HFFc6 (cell line): ENCODE data around the gene HERPUD1. TPM values are rescaled to one million over a fixed set of nuclear protein-coding genes. Genes with fewer than 3 reads are reported as not detected.

Source experiments
- DNase-seq: peaks from one replicate; pipeline ENCODE4 v3.0.0-alpha.2; 2018
- H3K27ac Mint-ChIP-seq: 2 replicates; pipeline ENCODE4 v1.8.0; 2020; ENCODE audit warnings: mild to moderate bottlenecking, mixed read lengths
- H3K27me3 Mint-ChIP-seq: 2 replicates; pipeline ENCODE4 v1.8.0; 2021; ENCODE audit warnings: mild to moderate bottlenecking, moderate library complexity, mixed read lengths; ENCODE audit not compliant: insufficient read depth
- H3K36me3 Mint-ChIP-seq: 2 replicates; pipeline ENCODE4 v1.8.0; 2021; ENCODE audit warnings: low read depth, mixed read lengths
- H3K4me1 Mint-ChIP-seq: 2 replicates; pipeline ENCODE4 v1.8.0; 2020; ENCODE audit warnings: low read depth, mixed read lengths
- H3K4me3 Mint-ChIP-seq: 2 replicates; pipeline ENCODE4 v1.8.0; 2020; ENCODE audit warnings: mild to moderate bottlenecking, moderate library complexity, mixed read lengths
- H3K9me3 Mint-ChIP-seq: 2 replicates; pipeline ENCODE4 v1.8.0; 2020; ENCODE audit warnings: mild to moderate bottlenecking, mixed read lengths
- total RNA-seq, 6 experiments: library from RNA; stranded (reverse); fragmentation: NEBNext Ultra II Directional; extraction: Animal tissue kit (Norgen Biotek cat#: 25700); gene quantifications; 2 replicates in 1 of 6; 3 replicates in 5 of 6; pipeline ENCODE4 v1.2.3, GENCODE V29; 2021
- TF ChIP-seq, protein P1 (sequence below): fragments of 200-600 bp; sonication (generic); IDR thresholded peaks from 2 replicates; pipeline ENCODE4 v1.5.0; 2021; ENCODE audit warnings: antibody characterized with exemption, mild to moderate bottlenecking

HERPUD1 gene
- total RNA-seq, 6 experiments from 2014 or later: 87.9 to 109 (median 96.9) TPM

DNA sequence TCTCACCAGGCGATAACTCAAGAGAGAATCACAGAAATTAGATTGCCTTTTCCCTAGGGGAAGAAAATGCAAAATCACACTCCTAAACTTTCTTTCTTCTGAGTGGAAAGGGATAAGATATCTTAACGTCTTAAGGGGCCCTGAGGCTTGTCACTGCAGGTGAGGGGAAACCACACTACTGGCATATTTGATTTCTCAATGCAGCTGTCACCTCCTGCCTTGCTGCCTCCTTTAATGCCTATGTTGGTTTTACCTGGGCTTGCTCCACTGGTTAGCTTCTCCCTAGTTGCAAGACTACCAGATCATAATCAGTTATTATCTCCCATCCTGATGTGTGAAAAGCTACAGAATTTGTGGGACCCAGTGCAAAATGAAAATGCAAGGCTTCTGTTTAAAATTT lies 4.5 kb upstream of the HERPUD1 start:
- H3K9me3 Mint-ChIP-seq: no peaks in the 10 kb centered on the region
- H3K27me3 Mint-ChIP-seq: peaks cover 11% of the 10 kb centered on the region
- no peak overlapping the region for H3K27ac Mint-ChIP-seq
- no peak overlapping the region for H3K4me3 Mint-ChIP-seq
- TF ChIP-seq, protein P1, sequence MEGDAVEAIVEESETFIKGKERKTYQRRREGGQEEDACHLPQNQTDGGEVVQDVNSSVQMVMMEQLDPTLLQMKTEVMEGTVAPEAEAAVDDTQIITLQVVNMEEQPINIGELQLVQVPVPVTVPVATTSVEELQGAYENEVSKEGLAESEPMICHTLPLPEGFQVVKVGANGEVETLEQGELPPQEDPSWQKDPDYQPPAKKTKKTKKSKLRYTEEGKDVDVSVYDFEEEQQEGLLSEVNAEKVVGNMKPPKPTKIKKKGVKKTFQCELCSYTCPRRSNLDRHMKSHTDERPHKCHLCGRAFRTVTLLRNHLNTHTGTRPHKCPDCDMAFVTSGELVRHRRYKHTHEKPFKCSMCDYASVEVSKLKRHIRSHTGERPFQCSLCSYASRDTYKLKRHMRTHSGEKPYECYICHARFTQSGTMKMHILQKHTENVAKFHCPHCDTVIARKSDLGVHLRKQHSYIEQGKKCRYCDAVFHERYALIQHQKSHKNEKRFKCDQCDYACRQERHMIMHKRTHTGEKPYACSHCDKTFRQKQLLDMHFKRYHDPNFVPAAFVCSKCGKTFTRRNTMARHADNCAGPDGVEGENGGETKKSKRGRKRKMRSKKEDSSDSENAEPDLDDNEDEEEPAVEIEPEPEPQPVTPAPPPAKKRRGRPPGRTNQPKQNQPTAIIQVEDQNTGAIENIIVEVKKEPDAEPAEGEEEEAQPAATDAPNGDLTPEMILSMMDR: no peak
- no peak for DNase-seq
- no peaks in the 10 kb centered on the region for H3K4me1 Mint-ChIP-seq
- H3K36me3 Mint-ChIP-seq: peaks cover under 1% of the 10 kb centered on the region

DNA sequence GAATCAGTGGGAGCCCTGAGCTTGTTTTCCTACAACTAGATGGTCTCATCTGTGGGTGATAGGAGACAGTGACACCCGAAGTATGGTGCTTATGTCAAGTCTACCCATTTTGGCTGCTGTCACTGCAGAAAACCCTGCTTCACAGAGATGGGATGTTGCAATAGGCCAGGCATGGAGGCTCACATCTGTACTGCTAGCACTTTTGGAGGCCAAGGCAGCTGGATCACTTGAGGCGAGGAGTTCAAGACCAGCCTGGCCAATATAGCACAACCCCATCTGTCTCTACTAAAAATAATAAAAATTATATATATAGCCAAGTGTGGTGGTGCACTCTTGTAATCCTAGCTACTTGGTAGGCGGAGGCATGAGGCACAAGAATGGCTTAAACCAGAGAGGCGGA lies 2.3 kb upstream of the HERPUD1 start:
- Mint-ChIP-seq H3K36me3 (peaks cover 17% of the 10 kb centered on the region), H3K9me3 (no peaks in the 10 kb centered on the region), H3K27ac (no peak overlapping the region), H3K27me3 (peaks cover 10% of the 10 kb centered on the region), H3K4me3 (no peak overlapping the region), H3K4me1 (peaks cover 12% of the 10 kb centered on the region)
- DNase-seq: no peak
- TF ChIP-seq, protein P1: no peak

DNA sequence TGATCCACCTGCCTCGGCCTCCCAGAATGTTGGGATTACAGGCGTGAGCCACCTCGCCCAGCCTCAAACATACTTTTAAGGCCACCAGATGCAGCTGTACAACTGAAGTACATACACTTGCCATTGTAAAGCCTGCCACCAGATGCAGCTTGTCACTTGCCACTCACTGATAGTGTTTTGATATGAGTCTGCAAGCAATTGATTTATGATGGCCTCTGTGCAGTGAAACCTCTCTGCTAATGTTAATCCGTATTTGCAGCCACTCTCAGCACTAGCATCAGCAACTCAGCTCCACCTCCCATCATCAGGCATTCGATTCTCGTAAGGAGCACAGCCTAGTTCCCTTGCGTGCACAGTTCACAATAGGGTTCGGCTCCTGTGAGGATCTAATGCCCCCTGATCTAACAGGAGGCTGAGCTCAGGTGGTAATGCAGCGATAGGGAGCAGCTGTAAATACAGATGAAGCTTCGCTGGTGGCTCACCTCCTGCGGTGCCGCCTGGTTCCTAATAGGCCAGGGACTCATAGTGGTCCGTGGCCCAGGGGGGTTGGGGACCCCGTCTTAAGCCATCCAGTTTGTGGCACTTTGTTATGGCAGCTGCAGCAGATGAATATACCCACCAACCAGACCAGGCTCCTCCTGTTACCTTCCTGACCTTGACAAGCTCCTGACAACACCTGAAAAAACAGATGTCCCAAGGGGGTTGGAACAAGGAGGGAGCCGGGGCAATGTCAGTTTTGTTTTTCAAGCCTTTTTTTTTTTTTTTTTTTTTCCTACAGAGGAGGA lies 1.3 kb upstream of the HERPUD1 start:
- Mint-ChIP-seq H3K4me3 (peak overlapping the region; percentile 99; the same call in 1 of the 2 replicates), H3K27me3 (peaks cover 13% of the 10 kb centered on the region), H3K36me3 (peaks cover 27% of the 10 kb centered on the region)

DNA sequence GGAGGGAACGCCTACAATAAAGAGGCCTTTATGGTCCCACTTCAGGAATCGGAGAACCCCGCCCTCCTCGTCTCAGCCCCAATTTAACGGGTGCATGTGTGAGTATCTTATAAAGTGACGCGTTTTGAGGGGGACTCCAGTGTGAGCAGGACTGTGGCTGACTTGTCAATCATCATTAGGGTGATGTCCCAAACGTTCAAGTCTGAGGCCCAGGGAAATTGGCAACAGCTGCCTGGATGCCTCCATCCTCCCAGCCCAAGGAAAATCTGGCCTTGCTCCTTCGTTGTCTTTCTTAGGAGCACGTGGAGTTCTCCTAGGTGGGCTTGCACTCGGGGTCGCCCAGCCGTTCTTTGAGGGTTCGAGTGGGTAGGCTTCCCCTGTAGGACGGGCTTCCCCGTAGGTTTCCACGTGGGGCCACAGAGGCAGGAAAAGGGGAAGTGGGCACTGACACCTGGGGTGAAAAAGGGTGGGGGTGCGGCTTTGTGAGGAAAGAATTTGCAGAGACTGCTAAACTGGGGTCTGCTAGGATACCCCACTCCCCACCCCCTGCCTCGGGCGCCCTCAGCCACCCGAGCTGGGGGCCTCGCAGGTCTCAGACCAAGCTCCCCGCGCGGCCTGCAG lies 561 bp upstream of the HERPUD1 start:
- no peak for DNase-seq
- Mint-ChIP-seq H3K9me3 (no peaks in the 10 kb centered on the region), H3K4me1 (peaks cover 27% of the 10 kb centered on the region), H3K27me3 (peaks cover 13% of the 10 kb centered on the region), H3K27ac (peak overlapping the region; percentile 95), H3K4me3 (peak overlapping the region; percentile 99), H3K36me3 (peaks cover 31% of the 10 kb centered on the region)
- TF ChIP-seq, protein P1: no peak

More for the DNA sequence above, 1.3 kb upstream of the HERPUD1 start:
- peaks cover 23% of the 10 kb centered on the region for H3K4me1 Mint-ChIP-seq
- no peak for DNase-seq
- TF ChIP-seq, protein P1: no peak
- H3K27ac Mint-ChIP-seq: peak overlapping the region; percentile 95
- H3K9me3 Mint-ChIP-seq: no peaks in the 10 kb centered on the region

DNA sequence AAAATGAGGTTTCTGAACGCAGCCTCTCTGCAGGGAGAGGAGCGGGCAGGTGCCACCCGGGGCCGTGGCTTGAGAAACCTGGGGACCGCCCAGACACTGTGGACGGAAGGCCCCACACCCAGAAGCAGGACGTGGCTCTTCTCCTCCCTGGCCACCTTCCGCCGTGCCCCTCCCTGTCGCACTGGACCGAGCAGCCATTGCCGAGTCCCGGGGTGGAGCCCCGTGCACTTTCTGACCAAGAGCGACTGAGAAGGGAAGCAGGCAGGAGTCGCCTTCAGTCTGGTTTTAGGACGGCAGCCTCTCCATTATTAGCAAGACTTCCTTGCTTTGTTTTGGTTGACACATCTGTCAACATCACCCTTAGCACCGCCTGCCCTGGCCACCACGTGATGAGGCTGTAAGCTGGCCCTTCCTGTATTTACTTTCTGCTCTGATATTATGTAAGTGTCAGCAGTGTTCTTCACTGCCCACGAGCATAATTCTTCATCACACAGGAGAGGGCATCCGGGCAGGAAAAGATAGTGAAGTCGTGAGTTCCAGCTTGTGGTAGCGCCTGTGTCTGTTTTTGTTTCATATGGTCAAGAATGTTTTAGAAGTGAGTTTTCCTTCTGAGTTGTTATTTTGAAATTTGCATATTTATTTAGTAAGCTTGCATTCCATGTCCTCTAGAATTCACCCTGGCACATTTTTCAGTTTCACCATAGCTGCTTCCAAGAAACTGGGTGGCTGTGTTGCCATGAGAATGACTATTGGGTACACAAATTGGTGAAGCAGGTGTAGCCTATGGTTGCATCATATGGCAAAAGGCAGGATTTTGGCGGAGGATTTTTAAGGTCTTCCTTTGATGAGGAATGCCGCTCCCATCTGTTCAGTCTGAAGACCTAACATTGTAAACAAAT lies 1.0 kb downstream of the HERPUD1 start:
- Mint-ChIP-seq H3K27me3 (peaks cover 11% of the 10 kb centered on the region), H3K4me1 (peaks cover 42% of the 10 kb centered on the region), H3K4me3 (peak overlapping the region; percentile 99), H3K27ac (peak overlapping the region; percentile 95), H3K36me3 (peaks cover 46% of the 10 kb centered on the region), H3K9me3 (no peaks in the 10 kb centered on the region)
- DNase-seq: peak; percentile 71
- TF ChIP-seq, protein P1: no peak
